HL-60/S4 treated with phorbol 12-myristate 13-acetate at 8.2 ng/mL for 4 days and 3 days (cell line): ENCODE measurements around the gene UTP14C.
"Not testable (repeated sequence)": the region's sequence is repeated elsewhere in the genome, so short reads cannot be mapped to it uniquely, and the experiment has no call there.

ENCODE experiments used
- in situ Hi-C: fragments of 300-500 bp; cut with MboI; formaldehyde crosslinking; loops from 2 replicates; pipeline ENCODE4 v1.15.0; 2022; ENCODE audit warnings: low sequenced_read_pairs

Gene UTP14C

GRCh38 chr13:52024481-52024880 is at the start of gene UTP14C:
Gene UTP14C (plus strand): TSS chr13:52024691. CDS start chr13:52028805, 4,114 bp downstream.
- in situ Hi-C loops: no loop called here

- in situ Hi-C loops: no loop called here
Observed at GRCh38 chr13:51976423-51976822, 48.1 kb upstream of the UTP14C start.

- in situ Hi-C loops: no loop called here
Observed at GRCh38 chr13:51976890-51977289, 47.6 kb upstream of the UTP14C start.

GRCh38 chr13:51977625-51978024 is 46.9 kb upstream of the UTP14C start:
- in situ Hi-C loops: no loop called here

- in situ Hi-C loops: no loop called here
Observed at GRCh38 chr13:51978796-51979556, 45.5 kb upstream of the UTP14C start.

GRCh38 chr13:51980908-51981307 is 43.6 kb upstream of the UTP14C start:
- in situ Hi-C loops: no loop called here

GRCh38 chr13:51981355-51981754 is 43.1 kb upstream of the UTP14C start:
- in situ Hi-C loops: no loop called here

- in situ Hi-C loops: not testable (repeated sequence)
Observed at GRCh38 chr13:51983292-51983691, 41.2 kb upstream of the UTP14C start.

- in situ Hi-C loops: not testable (repeated sequence)
Observed at GRCh38 chr13:51984904-51985303, 39.6 kb upstream of the UTP14C start.

GRCh38 chr13:51988988-51989618 is 35.4 kb upstream of the UTP14C start:
- in situ Hi-C loops: no loop called here

GRCh38 chr13:51993713-51994112 is 30.8 kb upstream of the UTP14C start:
- in situ Hi-C loops: no loop called here

- in situ Hi-C loops: no loop called here
Observed at GRCh38 chr13:51995677-51996551, 28.6 kb upstream of the UTP14C start.

- in situ Hi-C loops: no loop called here
Observed at GRCh38 chr13:51996641-51997040, 27.9 kb upstream of the UTP14C start.

GRCh38 chr13:51997186-51997585 is 27.3 kb upstream of the UTP14C start:
- in situ Hi-C loops: no loop called here

- in situ Hi-C loops: no loop called here
Observed at GRCh38 chr13:51997641-51998330, 26.7 kb upstream of the UTP14C start.

- in situ Hi-C loops: no loop called here
Observed at GRCh38 chr13:51998723-51999509, 25.6 kb upstream of the UTP14C start.

GRCh38 chr13:51999510-51999911 is 25.0 kb upstream of the UTP14C start:
- in situ Hi-C loops: no loop called here

- in situ Hi-C loops: loop anchor here (10.0 kb wide), 1 partner anchor 205 kb away; no protein-coding TSS in a partner anchor
Observed at GRCh38 chr13:51999921-52000320, 24.6 kb upstream of the UTP14C start.

- in situ Hi-C loops: loop anchor here (10.0 kb wide), 1 partner anchor 204 kb away; no protein-coding TSS in a partner anchor
Observed at GRCh38 chr13:52001120-52001731, 23.3 kb upstream of the UTP14C start.
